Astrocyte (in vitro differentiated cells and primary cell): ENCODE data around the gene AP1S2.
"Not testable (repeated sequence)": the region's sequence is repeated elsewhere in the genome, so short reads cannot be mapped to it uniquely, and the experiment has no call there.

Source experiments
- CTCF ChIP-seq: IDR thresholded peaks from 2 replicates; pipeline ENCODE4 v1.5.1; 2011; ENCODE audit warnings: low read depth, mild to moderate bottlenecking, inconsistent platforms, low read length, moderate library complexity; ENCODE audit not compliant: insufficient read depth
- EZH2 ChIP-seq: IDR thresholded peaks from 2 replicates; pipeline ENCODE4 v1.6.1; 2012; ENCODE audit warnings: mild to moderate bottlenecking, low read length, inconsistent platforms; ENCODE audit not compliant: insufficient read depth

DNA sequence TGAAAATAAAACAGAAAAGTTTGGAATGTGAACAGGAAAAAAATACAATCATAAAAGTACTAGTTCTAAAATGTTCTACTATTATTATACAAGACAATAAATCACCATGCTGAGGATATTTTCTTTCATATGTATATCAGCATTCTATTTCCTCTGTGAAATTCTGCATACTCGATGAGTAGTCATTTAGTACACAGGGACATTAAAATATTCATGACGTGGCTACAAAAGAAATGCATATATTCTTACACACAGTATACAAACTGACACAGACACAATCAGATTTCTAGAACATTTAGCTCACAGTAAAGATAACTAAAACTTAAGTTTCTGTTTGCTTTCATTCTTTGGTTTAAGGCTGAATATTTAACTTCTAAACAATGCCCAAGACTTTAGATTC is 23.3 kb downstream of the AP1S2 start:
- not testable (repeated sequence) for TF ChIP-seq EZH2, CTCF
